Body of pancreas (tissue), 4 donors: ENCODE results near the gene PMP22.

Source experiments
- CTCF ChIP-seq, 7 experiments: fragments of 450-650 bp in 4 of 7; fragments of 200-600 bp in 3 of 7; sonication (generic) in 3 of 7; IDR thresholded peaks; one replicate each; pipeline ENCODE4 v1.5.1; 2016 to 2019; ENCODE audit warnings: antibody characterized with exemption in 7 of 7
- POLR2A ChIP-seq, 3 donors: fragments of 450-650 bp; IDR thresholded peaks; one replicate each; pipeline ENCODE4 v1.6.1; 2016; ENCODE audit warnings: antibody characterized with exemption in 3 of 3, mild to moderate bottlenecking in 2 of 3

GRCh38 chr17:15270628-15271381 lies 5.7 kb upstream of the PMP22 start:
- TF ChIP-seq POLR2A (IDR thresholded peaks at IDR 0.05): no peak
- no peak for TF ChIP-seq CTCF (IDR thresholded peaks at IDR 0.05)
